ENCODE measurements around the gene VPS51. TPM values are rescaled to one million over a fixed set of nuclear protein-coding genes. Genes with fewer than 3 reads are reported as not detected.

The VPS51 gene
- polyA plus RNA-seq, 1 donor from 2014 or later = 230 TPM

GRCh38 chr11:65057526-65057925 is 38.5 kb upstream of the VPS51 start:
- Histone ChIP-seq H3K79me2 (replicated peaks; ENCODE audit: insufficient read depth, low read length) (no peaks in the 10 kb centered on the region), H3F3A (ENCODE audit: insufficient read depth, low read length, poor library complexity, severe bottlenecking) (no peaks in the 10 kb centered on the region), H3K9ac (ENCODE audit: low read length) (no peak overlapping the region), H3K9me3 (ENCODE audit: low read length) (no peaks in the 10 kb centered on the region), H3K4me2 (ENCODE audit: low read length) (no peak overlapping the region), H3K9me2 (ENCODE audit: insufficient read depth, low read length) (no peaks in the 10 kb centered on the region), H2AFZ (ENCODE audit: low read depth, low read length) (no peak overlapping the region), H3K27me3 (ENCODE audit: insufficient read depth, low read depth, low read length) (no peaks in the 10 kb centered on the region), H3K4me3 (ENCODE audit: low read length) (no peak overlapping the region), H3K36me3 (ENCODE audit: insufficient read depth, low read length) (no peaks in the 10 kb centered on the region), H4K20me1 (ENCODE audit: insufficient read depth) (no peaks in the 10 kb centered on the region), H3K27ac (ENCODE audit: low read length) (no peak overlapping the region)
- TF ChIP-seq, protein P1, sequence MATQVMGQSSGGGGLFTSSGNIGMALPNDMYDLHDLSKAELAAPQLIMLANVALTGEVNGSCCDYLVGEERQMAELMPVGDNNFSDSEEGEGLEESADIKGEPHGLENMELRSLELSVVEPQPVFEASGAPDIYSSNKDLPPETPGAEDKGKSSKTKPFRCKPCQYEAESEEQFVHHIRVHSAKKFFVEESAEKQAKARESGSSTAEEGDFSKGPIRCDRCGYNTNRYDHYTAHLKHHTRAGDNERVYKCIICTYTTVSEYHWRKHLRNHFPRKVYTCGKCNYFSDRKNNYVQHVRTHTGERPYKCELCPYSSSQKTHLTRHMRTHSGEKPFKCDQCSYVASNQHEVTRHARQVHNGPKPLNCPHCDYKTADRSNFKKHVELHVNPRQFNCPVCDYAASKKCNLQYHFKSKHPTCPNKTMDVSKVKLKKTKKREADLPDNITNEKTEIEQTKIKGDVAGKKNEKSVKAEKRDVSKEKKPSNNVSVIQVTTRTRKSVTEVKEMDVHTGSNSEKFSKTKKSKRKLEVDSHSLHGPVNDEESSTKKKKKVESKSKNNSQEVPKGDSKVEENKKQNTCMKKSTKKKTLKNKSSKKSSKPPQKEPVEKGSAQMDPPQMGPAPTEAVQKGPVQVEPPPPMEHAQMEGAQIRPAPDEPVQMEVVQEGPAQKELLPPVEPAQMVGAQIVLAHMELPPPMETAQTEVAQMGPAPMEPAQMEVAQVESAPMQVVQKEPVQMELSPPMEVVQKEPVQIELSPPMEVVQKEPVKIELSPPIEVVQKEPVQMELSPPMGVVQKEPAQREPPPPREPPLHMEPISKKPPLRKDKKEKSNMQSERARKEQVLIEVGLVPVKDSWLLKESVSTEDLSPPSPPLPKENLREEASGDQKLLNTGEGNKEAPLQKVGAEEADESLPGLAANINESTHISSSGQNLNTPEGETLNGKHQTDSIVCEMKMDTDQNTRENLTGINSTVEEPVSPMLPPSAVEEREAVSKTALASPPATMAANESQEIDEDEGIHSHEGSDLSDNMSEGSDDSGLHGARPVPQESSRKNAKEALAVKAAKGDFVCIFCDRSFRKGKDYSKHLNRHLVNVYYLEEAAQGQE (IDR thresholded peaks at IDR 0.05; ENCODE audit: borderline replicate concordance) = no peak
- no peak for TF ChIP-seq SMC3 (conservative IDR thresholded peaks at IDR 0.05; ENCODE audit: poor library complexity)
- no peak for TF ChIP-seq RAD21 (conservative IDR thresholded peaks at IDR 0.05)
- TF ChIP-seq CTCF (IDR thresholded peaks at IDR 0.05; ENCODE audit: poor library complexity, severe bottlenecking) = no peak
- no peak for TF ChIP-seq POLR2AphosphoS5 (IDR thresholded peaks at IDR 0.05)
- TF ChIP-seq EP300 (conservative IDR thresholded peaks at IDR 0.05; ENCODE audit: poor library complexity, severe bottlenecking) = no peak
- TF ChIP-seq MXI1 (conservative IDR thresholded peaks at IDR 0.05; ENCODE audit: poor library complexity, severe bottlenecking) = no peak
- TF ChIP-seq TAF1 (IDR thresholded peaks at IDR 0.05; ENCODE audit: low read depth) = no peak
- TF ChIP-seq EZH2 (IDR thresholded peaks at IDR 0.05; ENCODE audit: borderline replicate concordance, insufficient read depth, low read length, poor library complexity, severe bottlenecking) = no peak

GRCh38 chr11:65058012-65058411 is 38.0 kb upstream of the VPS51 start:
- no peak overlapping the region for H3K4me3 ChIP-seq (ENCODE audit: low read length)
- no peak overlapping the region for H3K9ac ChIP-seq (ENCODE audit: low read length)
- no peaks in the 10 kb centered on the region for H3F3A ChIP-seq (ENCODE audit: insufficient read depth, low read length, poor library complexity, severe bottlenecking)
- no peaks in the 10 kb centered on the region for H3K36me3 ChIP-seq (ENCODE audit: insufficient read depth, low read length)
- H3K27me3 ChIP-seq (ENCODE audit: insufficient read depth, low read depth, low read length) = no peaks in the 10 kb centered on the region
- H3K9me3 ChIP-seq (ENCODE audit: low read length) = no peaks in the 10 kb centered on the region
- H2AFZ ChIP-seq (ENCODE audit: low read depth, low read length) = no peak overlapping the region
- H4K20me1 ChIP-seq (ENCODE audit: insufficient read depth) = no peaks in the 10 kb centered on the region
- H3K79me2 ChIP-seq (replicated peaks; ENCODE audit: insufficient read depth, low read length) = no peaks in the 10 kb centered on the region
- TF ChIP-seq EZH2 (IDR thresholded peaks at IDR 0.05; ENCODE audit: borderline replicate concordance, insufficient read depth, low read length, poor library complexity, severe bottlenecking) = no peak
- TF ChIP-seq POLR2AphosphoS5 (IDR thresholded peaks at IDR 0.05) = no peak
- no peak overlapping the region for H3K4me2 ChIP-seq (ENCODE audit: low read length)
- H3K9me2 ChIP-seq (ENCODE audit: insufficient read depth, low read length) = no peaks in the 10 kb centered on the region
- no peak overlapping the region for H3K27ac ChIP-seq (ENCODE audit: low read length)

Data from neural cell (in vitro differentiated cells).